ENCODE data around the gene FJX1. TPM values are rescaled to one million over a fixed set of nuclear protein-coding genes. Genes with fewer than 3 reads are reported as not detected.

Gene FJX1
- total RNA-seq, 4 donors from 2014 or later, result 0.93 to 10.1 (median 5.9) TPM

DNA sequence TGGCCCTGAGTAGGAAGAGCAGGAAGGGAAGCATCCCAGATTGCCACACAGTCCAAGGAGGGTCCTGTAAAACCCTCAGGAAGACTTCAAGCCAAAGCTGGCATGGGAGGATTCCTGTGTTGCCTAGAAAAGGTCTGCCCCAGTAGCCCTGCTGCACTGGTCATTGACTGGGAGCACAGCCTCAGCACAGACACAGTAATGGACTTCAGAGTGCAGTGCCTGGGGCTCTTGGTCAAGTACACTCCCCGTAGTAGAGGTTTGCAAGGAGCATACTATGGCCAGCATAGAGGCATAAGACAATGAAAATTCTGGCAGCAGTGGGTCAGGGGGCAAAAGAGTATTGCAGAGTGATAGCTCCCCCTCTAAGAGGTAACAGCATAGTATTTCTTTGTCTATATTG is 36.2 kb upstream of the FJX1 start:
- Histone ChIP-seq H3K9me3 (no peaks in the 10 kb centered on the region), H3K4me1 (no peaks in the 10 kb centered on the region), H3K27ac (no peak overlapping the region), H3K4me3 (no peak overlapping the region), H3K27me3 (peaks cover 17% of the 10 kb centered on the region), H3K36me3 (no peaks in the 10 kb centered on the region)
- no peak for TF ChIP-seq POLR2AphosphoS5 (IDR thresholded peaks at IDR 0.05)
- TF ChIP-seq, protein P1, sequence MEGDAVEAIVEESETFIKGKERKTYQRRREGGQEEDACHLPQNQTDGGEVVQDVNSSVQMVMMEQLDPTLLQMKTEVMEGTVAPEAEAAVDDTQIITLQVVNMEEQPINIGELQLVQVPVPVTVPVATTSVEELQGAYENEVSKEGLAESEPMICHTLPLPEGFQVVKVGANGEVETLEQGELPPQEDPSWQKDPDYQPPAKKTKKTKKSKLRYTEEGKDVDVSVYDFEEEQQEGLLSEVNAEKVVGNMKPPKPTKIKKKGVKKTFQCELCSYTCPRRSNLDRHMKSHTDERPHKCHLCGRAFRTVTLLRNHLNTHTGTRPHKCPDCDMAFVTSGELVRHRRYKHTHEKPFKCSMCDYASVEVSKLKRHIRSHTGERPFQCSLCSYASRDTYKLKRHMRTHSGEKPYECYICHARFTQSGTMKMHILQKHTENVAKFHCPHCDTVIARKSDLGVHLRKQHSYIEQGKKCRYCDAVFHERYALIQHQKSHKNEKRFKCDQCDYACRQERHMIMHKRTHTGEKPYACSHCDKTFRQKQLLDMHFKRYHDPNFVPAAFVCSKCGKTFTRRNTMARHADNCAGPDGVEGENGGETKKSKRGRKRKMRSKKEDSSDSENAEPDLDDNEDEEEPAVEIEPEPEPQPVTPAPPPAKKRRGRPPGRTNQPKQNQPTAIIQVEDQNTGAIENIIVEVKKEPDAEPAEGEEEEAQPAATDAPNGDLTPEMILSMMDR (IDR thresholded peaks at IDR 0.05), result no peak
- no peak for TF ChIP-seq EP300 (IDR thresholded peaks at IDR 0.05)
- no peak for TF ChIP-seq POLR2A (IDR thresholded peaks at IDR 0.05)
- WGBS, 2 donors (ENCODE audit: low coverage in 1 of 2), result 100% methylated on average over 1 of the region's 1 CpG; no CpG with 5 or more reads in 1 of the 2 donors
- no peak for ATAC-seq

- ATAC-seq, result no peak
- peaks cover 17% of the 10 kb centered on the region for H3K27me3 ChIP-seq
- 72 to 83% methylated on average over 1 of the region's 1 CpG for WGBS, 2 donors (ENCODE audit: low coverage in 1 of 2)
Measured at GRCh38 chr11:35583126-35583525, 35.1 kb upstream of the FJX1 start.

GRCh38 chr11:35583843-35584242 is 34.4 kb upstream of the FJX1 start:
- Histone ChIP-seq H3K4me3 (no peak overlapping the region), H3K4me1 (no peaks in the 10 kb centered on the region), H3K27ac (no peak overlapping the region), H3K9me3 (no peaks in the 10 kb centered on the region), H3K36me3 (no peaks in the 10 kb centered on the region), H3K27me3 (peaks cover 17% of the 10 kb centered on the region)
- TF ChIP-seq, protein P1 (IDR thresholded peaks at IDR 0.05), result no peak
- TF ChIP-seq POLR2A (IDR thresholded peaks at IDR 0.05) (no peak), EP300 (IDR thresholded peaks at IDR 0.05) (no peak), POLR2AphosphoS5 (IDR thresholded peaks at IDR 0.05) (no peak)
- no peak for ATAC-seq
- WGBS, 2 donors (ENCODE audit: low coverage in 1 of 2), result 89 to 100% methylated on average over 1 of the region's 1 CpG

More at GRCh38 chr11:35583126-35583525, 35.1 kb upstream of the FJX1 start:
- no peaks in the 10 kb centered on the region for H3K4me1 ChIP-seq
- no peaks in the 10 kb centered on the region for H3K36me3 ChIP-seq
- H3K27ac ChIP-seq, result no peak overlapping the region
- TF ChIP-seq, protein P1 (IDR thresholded peaks at IDR 0.05), result no peak
- TF ChIP-seq POLR2AphosphoS5 (IDR thresholded peaks at IDR 0.05) (no peak), EP300 (IDR thresholded peaks at IDR 0.05) (no peak), POLR2A (IDR thresholded peaks at IDR 0.05) (no peak)
- H3K9me3 ChIP-seq, result no peaks in the 10 kb centered on the region
- no peak overlapping the region for H3K4me3 ChIP-seq

GRCh38 chr11:35584321-35584720 is 33.9 kb upstream of the FJX1 start:
- H3K4me3 ChIP-seq, result no peak overlapping the region
- 89 to 100% methylated on average over 3 of the region's 3 CpGs for WGBS, 2 donors (ENCODE audit: low coverage in 1 of 2)
- ATAC-seq, result no peak

GRCh38 chr11:35585416-35585815 is 32.8 kb upstream of the FJX1 start:
- H3K4me1 ChIP-seq, result no peaks in the 10 kb centered on the region
- H3K4me3 ChIP-seq, result no peak overlapping the region
- H3K27me3 ChIP-seq, result peaks cover 32% of the 10 kb centered on the region
- H3K27ac ChIP-seq, result no peak overlapping the region
- ATAC-seq, result no peak
- H3K36me3 ChIP-seq, result no peaks in the 10 kb centered on the region
- no peaks in the 10 kb centered on the region for H3K9me3 ChIP-seq
- WGBS, 2 donors (ENCODE audit: low coverage in 1 of 2), result 65 to 76% methylated on average over 4 to 5 of the region's 5 CpGs
- TF ChIP-seq EP300 (IDR thresholded peaks at IDR 0.05), result no peak
- TF ChIP-seq POLR2A (IDR thresholded peaks at IDR 0.05), result no peak
- no peak for TF ChIP-seq POLR2AphosphoS5 (IDR thresholded peaks at IDR 0.05)
- TF ChIP-seq, protein P1 (IDR thresholded peaks at IDR 0.05), result no peak

More at GRCh38 chr11:35584321-35584720, 33.9 kb upstream of the FJX1 start:
- Histone ChIP-seq H3K27ac (no peak overlapping the region), H3K4me1 (no peaks in the 10 kb centered on the region), H3K27me3 (peaks cover 22% of the 10 kb centered on the region), H3K36me3 (no peaks in the 10 kb centered on the region), H3K9me3 (no peaks in the 10 kb centered on the region)
- TF ChIP-seq POLR2AphosphoS5 (IDR thresholded peaks at IDR 0.05), result no peak
- TF ChIP-seq, protein P1 (IDR thresholded peaks at IDR 0.05), result no peak
- TF ChIP-seq EP300 (IDR thresholded peaks at IDR 0.05), result no peak
- no peak for TF ChIP-seq POLR2A (IDR thresholded peaks at IDR 0.05)

Measured in gastroesophageal sphincter (tissue), 4 donors.